ENCODE data around the gene NF2.

NF2 gene

GRCh38 chr22:29720811-29721323, 117.4 kb downstream of the NF2 start:
- peaks cover 18% of the 10 kb centered on the region; the same call in 1 of the 2 replicates for H3K27me3 ChIP-seq (ENCODE audit: insufficient read depth, low read depth)
- H3K9ac ChIP-seq = no peak overlapping the region
- no peaks in the 10 kb centered on the region for H4K20me1 ChIP-seq (ENCODE audit: insufficient read depth)
- no peak overlapping the region for H3K4me3 ChIP-seq (IDR thresholded peaks at IDR 0.05; ENCODE audit: insufficient read depth, low read depth, low read length)
- H3K4me2 ChIP-seq = no peak overlapping the region
- no peak for TF ChIP-seq CTCF (conservative IDR thresholded peaks at IDR 0.05; ENCODE audit: low read depth, low read length)
- H3K4me1 ChIP-seq (ENCODE audit: low read depth, poor library complexity, severe bottlenecking) = no peaks in the 10 kb centered on the region
- no peak overlapping the region for H2AFZ ChIP-seq (ENCODE audit: low read depth)
- no peaks in the 10 kb centered on the region for H3K79me2 ChIP-seq (ENCODE audit: insufficient read depth, low read depth)
- no peaks in the 10 kb centered on the region for H3K36me3 ChIP-seq (ENCODE audit: insufficient read depth)
- H3K27ac ChIP-seq = no peak overlapping the region

- TF ChIP-seq CTCF (conservative IDR thresholded peaks at IDR 0.05; ENCODE audit: low read depth, low read length) = no peak
- Histone ChIP-seq H3K79me2 (ENCODE audit: insufficient read depth, low read depth) (no peaks in the 10 kb centered on the region), H3K27me3 (ENCODE audit: insufficient read depth, low read depth) (peaks cover 13% of the 10 kb centered on the region; the same call in 1 of the 2 replicates), H3K4me1 (ENCODE audit: low read depth, poor library complexity, severe bottlenecking) (no peaks in the 10 kb centered on the region), H3K36me3 (ENCODE audit: insufficient read depth) (no peaks in the 10 kb centered on the region), H3K4me2 (no peak overlapping the region), H3K9ac (no peak overlapping the region), H2AFZ (ENCODE audit: low read depth) (no peak overlapping the region), H3K27ac (no peak overlapping the region), H4K20me1 (ENCODE audit: insufficient read depth) (no peaks in the 10 kb centered on the region), H3K4me3 (IDR thresholded peaks at IDR 0.05; ENCODE audit: insufficient read depth, low read depth, low read length) (no peak overlapping the region)
These were observed 118.7 kb downstream of the NF2 start for GRCh38 chr22:29722151-29722550.

- H3K27me3 ChIP-seq (ENCODE audit: insufficient read depth, low read depth) = peaks cover 10% of the 10 kb centered on the region; the same call in 1 of the 2 replicates
- H3K4me1 ChIP-seq (ENCODE audit: low read depth, poor library complexity, severe bottlenecking) = no peaks in the 10 kb centered on the region
- H3K79me2 ChIP-seq (ENCODE audit: insufficient read depth, low read depth) = no peaks in the 10 kb centered on the region
These were observed 119.2 kb downstream of the NF2 start for GRCh38 chr22:29722587-29722986.

GRCh38 chr22:29723766-29724165, 120.3 kb downstream of the NF2 start:
- Histone ChIP-seq H4K20me1 (ENCODE audit: insufficient read depth) (no peaks in the 10 kb centered on the region), H3K4me3 (IDR thresholded peaks at IDR 0.05; ENCODE audit: insufficient read depth, low read depth, low read length) (no peak overlapping the region), H3K9ac (no peak overlapping the region), H3K27ac (no peak overlapping the region), H3K27me3 (ENCODE audit: insufficient read depth, low read depth) (peaks cover 6% of the 10 kb centered on the region; the same call in 1 of the 2 replicates), H2AFZ (ENCODE audit: low read depth) (no peak overlapping the region), H3K79me2 (ENCODE audit: insufficient read depth, low read depth) (no peaks in the 10 kb centered on the region), H3K36me3 (ENCODE audit: insufficient read depth) (no peaks in the 10 kb centered on the region), H3K4me1 (ENCODE audit: low read depth, poor library complexity, severe bottlenecking) (no peaks in the 10 kb centered on the region), H3K4me2 (no peak overlapping the region)
- TF ChIP-seq CTCF (conservative IDR thresholded peaks at IDR 0.05; ENCODE audit: low read depth, low read length) = no peak

More at GRCh38 chr22:29722587-29722986, 119.2 kb downstream of the NF2 start:
- H3K27ac ChIP-seq = no peak overlapping the region
- H3K4me2 ChIP-seq = no peak overlapping the region
- no peak overlapping the region for H2AFZ ChIP-seq (ENCODE audit: low read depth)
- TF ChIP-seq CTCF (conservative IDR thresholded peaks at IDR 0.05; ENCODE audit: low read depth, low read length) = no peak
- H3K9ac ChIP-seq = no peak overlapping the region
- H4K20me1 ChIP-seq (ENCODE audit: insufficient read depth) = no peaks in the 10 kb centered on the region
- H3K36me3 ChIP-seq (ENCODE audit: insufficient read depth) = no peaks in the 10 kb centered on the region
- no peak overlapping the region for H3K4me3 ChIP-seq (IDR thresholded peaks at IDR 0.05; ENCODE audit: insufficient read depth, low read depth, low read length)

Data from KMS-11 (cell line).